HG02798 (cell line): ENCODE data around the gene AIG1.
"Not testable (repeated sequence)": the region's sequence is repeated elsewhere in the genome, so short reads cannot be mapped to it uniquely, and the experiment has no call there.

Experiments used
- ATAC-seq: cut with Tn5 transposase; IDR thresholded peaks from one replicate; pipeline ENCODE4 v1.9.1; 2021; ENCODE audit warnings: mild to moderate bottlenecking; ENCODE audit not compliant: unreplicated experiment, poor library complexity

The AIG1 gene

DNA sequence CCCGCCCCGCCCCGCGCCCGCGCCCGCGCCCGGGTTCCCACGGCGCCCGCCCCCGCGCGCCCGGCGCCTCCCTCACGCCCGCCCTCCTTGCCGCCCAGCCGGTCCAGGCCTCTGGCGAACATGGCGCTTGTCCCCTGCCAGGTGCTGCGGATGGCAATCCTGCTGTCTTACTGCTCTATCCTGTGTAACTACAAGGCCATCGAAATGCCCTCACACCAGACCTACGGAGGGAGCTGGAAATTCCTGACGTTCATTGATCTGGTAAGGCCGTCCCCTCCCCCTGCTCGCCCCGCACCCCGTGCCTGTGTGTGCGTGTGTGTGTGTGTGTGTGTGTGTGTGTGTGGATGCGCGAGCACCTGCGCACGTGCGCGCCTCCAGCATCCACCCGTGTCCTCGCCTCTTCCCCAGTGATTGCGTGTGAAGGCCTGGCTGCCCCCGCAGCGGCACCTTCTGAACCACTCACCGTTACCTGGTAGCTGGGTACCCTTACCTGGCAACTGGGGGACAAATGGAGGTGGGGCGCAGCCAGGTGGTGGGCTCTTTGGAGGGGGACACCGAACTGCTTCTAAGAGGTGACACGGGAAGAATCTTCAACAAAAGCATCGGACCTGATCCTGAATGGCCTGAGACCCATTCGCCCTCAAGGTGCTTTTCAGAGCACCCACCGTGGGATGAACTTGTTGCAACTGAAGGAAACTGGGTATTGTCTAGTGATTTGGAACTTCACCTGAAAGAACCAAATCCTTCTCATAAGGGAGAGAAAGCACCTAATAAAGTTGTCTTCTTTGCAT, at the start of gene AIG1:
Gene AIG1, plus strand, starts transcription at position 84 of the 791 bp plus-strand sequence. Its CDS starts 37 bp downstream, at position 121.
- peak; percentile 79 for ATAC-seq

GRCh38 chr6:143014764-143015163, 45.9 kb upstream of the AIG1 start:
- ATAC-seq: no peak

GRCh38 chr6:143015300-143015706, 45.4 kb upstream of the AIG1 start:
- no peak for ATAC-seq

GRCh38 chr6:143018955-143019354, 41.7 kb upstream of the AIG1 start:
- ATAC-seq: no peak

GRCh38 chr6:143020862-143021261, 39.8 kb upstream of the AIG1 start:
- not testable (repeated sequence) for ATAC-seq

DNA sequence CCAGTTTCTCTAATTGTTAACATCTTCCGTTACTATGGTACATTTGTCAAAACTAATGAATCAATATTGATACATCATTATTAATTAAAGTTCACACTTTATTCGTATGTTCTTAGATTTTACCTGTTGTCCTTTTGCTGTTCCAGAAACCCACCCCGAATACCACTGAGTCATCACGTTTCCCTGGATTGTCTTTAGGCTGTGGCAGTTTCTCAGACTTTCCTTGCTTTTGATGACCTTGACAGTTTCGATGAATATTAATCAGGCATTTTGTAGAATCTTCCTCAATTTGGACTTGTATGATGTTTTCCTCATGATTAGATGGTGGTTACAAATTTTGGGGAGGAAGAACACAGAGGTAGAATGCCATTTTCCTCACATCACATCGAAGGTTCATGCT, 39.1 kb upstream of the AIG1 start:
- no peak for ATAC-seq

DNA sequence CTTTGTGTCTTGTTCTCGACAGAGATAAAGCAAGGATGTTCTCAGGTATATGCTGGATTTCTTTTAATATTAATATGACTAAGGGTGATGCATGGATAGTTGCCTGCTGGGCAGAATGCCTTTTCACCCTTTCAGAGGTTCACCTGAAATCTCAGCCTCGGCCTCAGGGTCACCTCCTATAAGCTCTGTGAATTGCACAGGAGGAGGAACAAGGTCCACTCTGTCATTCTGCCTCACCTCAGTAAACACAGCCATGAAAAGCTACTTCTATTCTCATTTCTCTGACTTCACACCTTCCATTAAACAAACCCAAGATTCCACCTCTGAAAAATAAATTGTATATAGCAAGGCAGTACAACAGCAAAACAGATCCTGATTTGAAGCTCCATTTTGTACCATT, 38.1 kb upstream of the AIG1 start:
- ATAC-seq: no peak

GRCh38 chr6:143023695-143024094, 37.0 kb upstream of the AIG1 start:
- no peak for ATAC-seq

DNA sequence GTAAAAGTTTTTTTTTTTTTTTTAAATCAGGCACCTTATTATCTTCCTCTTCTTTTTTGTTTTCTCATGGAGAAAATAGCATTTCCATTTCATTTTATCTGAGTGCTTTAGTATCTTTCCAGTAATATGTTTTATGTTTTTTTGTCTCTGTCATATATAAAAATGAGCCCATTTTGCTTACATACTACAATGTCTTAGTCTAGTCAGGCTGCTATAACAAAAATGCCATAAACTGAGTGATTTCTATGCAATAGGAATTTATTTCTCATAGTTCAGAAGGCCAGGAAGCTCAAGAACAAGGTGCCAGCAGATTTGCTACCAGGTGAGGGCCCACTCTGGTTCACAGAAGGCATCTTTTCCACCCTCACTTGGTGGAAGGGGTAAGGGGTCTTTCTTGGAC, 35.7 kb upstream of the AIG1 start:
- ATAC-seq: no peak

- ATAC-seq: peak; percentile 62
Observed at GRCh38 chr6:143026696-143027449, 33.8 kb upstream of the AIG1 start.

GRCh38 chr6:143034689-143035334, 25.9 kb upstream of the AIG1 start:
- no peak for ATAC-seq

DNA sequence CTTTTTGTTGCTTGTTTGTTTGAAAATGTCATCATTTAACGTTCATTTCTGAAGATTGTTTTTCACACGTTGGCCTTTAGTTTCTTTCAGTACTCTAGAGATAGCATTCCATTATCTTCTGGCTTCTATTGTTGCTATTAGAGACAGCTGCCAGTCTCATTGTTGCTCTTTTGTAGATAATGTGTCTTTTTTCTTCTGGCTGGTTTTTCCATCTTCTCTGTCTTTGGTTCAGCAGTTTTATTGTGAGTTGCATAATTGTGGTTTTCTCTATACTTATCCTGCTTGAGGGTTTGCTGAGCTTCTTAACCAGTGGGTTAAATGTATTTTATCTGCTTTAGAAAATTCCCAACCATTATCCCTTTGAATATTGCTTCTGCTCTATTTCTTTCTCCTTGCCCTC, 23.2 kb upstream of the AIG1 start:
- no peak for ATAC-seq

- no peak for ATAC-seq
Observed at GRCh38 chr6:143038833-143039232, 21.9 kb upstream of the AIG1 start.

- peak; percentile 48 for ATAC-seq
Observed at GRCh38 chr6:143039548-143039947, 21.1 kb upstream of the AIG1 start.

- ATAC-seq: no peak
Observed at GRCh38 chr6:143040018-143040417, 20.7 kb upstream of the AIG1 start.

DNA sequence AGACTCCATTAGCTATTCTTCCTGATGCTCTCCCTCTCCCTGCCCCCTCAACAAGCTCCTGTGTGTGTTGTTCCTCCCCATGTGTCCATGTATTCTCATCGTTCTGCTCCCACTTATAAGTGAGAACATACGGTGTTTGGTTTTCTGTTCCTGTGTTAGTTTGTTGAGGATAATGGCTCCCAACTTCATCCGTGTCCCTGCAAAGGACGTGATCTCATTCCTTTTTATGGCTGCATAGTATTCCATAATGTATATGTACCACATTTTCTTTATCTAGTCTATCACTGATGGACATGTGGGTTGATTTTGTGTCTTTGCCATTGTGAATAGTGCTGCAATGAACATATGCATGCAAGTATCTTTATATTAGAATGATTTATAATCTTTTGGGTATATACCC, 16.3 kb upstream of the AIG1 start:
- ATAC-seq: not testable (repeated sequence)

DNA sequence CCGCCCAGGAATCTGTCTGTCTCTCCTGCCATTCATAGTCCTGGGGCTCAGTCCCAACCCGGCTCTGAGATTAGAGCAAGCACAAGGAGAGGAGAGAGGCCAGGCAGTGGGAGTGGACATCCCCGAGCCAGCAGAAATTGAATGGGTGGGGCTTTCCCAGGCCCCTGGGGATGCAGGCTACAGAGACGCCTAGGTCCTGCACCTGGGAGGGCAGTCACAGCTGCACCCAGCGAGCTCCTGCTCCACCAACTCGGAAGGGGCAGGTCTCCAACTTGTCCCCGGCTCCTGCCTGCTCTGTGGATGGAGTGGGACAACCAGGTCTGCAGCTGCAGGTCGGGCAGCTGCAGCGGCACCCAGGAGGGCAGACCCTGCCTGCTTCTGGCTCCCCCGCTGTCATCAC, 11.1 kb upstream of the AIG1 start:
- ATAC-seq: no peak

- ATAC-seq: no peak
Observed at GRCh38 chr6:143050509-143050908, 10.2 kb upstream of the AIG1 start.

DNA sequence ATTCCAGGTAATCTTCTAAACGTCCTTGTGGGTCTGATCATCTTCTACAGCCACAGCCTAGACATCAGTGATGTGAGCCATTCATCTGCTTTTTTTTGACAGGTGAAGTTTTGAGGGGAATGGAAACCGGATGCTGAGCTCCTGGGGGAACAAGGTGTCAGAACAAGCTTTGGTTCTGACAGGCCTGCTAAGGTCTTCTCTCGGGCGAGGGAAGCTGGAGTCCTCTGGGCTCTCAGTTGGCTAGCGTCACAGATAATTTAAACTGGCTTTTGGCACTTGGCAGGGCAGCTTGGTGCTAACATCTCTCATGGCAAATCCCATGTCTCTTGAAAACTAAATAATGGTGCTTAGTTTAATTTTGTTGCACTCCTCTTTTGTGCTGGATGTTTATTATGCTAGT, 8.4 kb upstream of the AIG1 start:
- no peak for ATAC-seq

DNA sequence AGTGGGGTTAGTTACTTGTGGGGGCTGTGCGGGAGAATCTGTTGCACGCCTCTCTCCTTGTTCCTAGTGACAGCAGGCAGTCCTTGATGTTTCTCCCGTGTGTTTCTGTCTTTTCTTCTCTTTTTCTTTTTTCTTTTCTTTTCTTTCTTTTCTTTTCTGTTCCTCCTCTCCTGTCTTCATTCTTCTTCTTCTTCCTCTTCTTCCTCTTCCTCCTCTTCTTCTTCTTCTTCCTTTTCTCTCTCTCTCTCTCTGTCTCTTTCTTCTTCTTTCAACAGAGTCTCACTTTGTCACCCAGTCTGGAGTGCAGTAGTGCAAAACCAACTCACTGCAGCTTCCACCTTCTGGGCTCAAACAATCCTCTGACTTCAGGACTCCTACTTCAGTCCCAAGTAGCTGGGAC, 6.8 kb upstream of the AIG1 start:
- ATAC-seq: no peak

- ATAC-seq: no peak
Observed at GRCh38 chr6:143054329-143054728, 6.4 kb upstream of the AIG1 start.
